22Rv1 (cell line): ENCODE results near the gene LMTK3.

ENCODE experiments used
- H3K27ac ChIP-seq: fragments of 450-650 bp; 2 replicates; pipeline ENCODE4 v1.5.1; 2017
- CTCF ChIP-seq: fragments of 450-650 bp; IDR thresholded peaks from 2 replicates; pipeline ENCODE4 v1.5.1; 2017; ENCODE audit warnings: mild to moderate bottlenecking
- ZFX ChIP-seq: fragments of 450-650 bp; IDR thresholded peaks from 2 replicates; pipeline ENCODE4 v1.6.1; 2017; ENCODE audit warnings: antibody characterized with exemption, borderline replicate concordance

LMTK3 gene, protein sequence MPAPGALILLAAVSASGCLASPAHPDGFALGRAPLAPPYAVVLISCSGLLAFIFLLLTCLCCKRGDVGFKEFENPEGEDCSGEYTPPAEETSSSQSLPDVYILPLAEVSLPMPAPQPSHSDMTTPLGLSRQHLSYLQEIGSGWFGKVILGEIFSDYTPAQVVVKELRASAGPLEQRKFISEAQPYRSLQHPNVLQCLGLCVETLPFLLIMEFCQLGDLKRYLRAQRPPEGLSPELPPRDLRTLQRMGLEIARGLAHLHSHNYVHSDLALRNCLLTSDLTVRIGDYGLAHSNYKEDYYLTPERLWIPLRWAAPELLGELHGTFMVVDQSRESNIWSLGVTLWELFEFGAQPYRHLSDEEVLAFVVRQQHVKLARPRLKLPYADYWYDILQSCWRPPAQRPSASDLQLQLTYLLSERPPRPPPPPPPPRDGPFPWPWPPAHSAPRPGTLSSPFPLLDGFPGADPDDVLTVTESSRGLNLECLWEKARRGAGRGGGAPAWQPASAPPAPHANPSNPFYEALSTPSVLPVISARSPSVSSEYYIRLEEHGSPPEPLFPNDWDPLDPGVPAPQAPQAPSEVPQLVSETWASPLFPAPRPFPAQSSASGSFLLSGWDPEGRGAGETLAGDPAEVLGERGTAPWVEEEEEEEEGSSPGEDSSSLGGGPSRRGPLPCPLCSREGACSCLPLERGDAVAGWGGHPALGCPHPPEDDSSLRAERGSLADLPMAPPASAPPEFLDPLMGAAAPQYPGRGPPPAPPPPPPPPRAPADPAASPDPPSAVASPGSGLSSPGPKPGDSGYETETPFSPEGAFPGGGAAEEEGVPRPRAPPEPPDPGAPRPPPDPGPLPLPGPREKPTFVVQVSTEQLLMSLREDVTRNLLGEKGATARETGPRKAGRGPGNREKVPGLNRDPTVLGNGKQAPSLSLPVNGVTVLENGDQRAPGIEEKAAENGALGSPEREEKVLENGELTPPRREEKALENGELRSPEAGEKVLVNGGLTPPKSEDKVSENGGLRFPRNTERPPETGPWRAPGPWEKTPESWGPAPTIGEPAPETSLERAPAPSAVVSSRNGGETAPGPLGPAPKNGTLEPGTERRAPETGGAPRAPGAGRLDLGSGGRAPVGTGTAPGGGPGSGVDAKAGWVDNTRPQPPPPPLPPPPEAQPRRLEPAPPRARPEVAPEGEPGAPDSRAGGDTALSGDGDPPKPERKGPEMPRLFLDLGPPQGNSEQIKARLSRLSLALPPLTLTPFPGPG (N-terminal part only)

DNA sequence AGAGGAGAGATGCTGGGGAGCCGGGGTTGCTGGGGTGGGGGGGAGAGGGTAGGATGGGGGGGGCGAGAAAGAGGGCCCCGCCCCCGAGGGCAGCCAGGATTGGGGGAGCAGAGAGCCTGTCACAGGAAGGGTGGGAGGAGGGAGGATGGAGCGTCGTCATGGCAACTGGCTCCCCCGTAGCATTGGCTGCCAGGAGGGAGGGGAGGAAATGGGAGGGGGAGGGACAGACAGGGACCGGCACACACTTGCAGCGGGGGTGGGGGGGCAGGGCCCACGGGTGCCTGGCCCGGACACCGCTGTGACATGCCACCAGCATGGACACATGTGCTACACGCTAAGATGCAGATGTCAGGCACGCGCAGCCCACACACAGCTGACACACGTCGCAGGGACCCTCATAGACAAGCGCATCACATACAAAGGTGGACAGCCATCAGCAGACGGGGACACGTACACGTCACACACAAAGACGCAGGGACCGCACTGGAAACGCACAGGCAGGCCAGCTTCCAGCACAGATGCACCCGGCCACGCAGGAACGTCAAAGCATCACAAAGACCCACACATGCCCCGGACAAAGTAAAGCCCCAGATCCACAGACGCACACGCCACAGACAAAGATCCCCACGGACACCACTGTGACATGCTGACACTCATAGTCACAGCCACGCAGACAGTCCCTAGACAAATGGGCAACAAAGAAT, at the start of gene LMTK3:
Gene LMTK3, minus strand, starts transcription at position 36 of the 704 bp plus-strand sequence. CDS start 259 bp downstream, outside the sequence.
- TF ChIP-seq ZFX = no peak
- H3K27ac ChIP-seq = no peak within 1 kb of the TSS

DNA sequence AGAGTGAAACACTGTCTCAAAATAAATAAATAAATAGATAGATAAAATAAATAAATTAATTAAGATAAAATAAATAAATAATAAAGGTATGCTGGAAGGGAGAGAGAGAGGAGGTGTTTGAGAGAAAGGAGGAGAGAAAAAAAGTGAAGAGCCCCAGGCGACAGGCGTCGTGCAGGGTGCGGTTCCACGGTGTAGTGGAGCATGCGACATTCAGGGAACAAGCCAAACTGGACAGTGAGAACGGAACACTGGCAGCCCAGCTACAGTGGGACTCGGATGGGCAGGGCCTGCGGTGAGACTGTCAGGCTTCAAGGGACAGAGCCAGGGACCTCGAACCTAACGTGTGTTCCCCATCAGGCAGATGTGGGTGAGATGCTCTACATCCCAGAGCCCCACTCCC, 49.8 kb upstream of the LMTK3 start:
- no peak for TF ChIP-seq CTCF
- no peak for TF ChIP-seq ZFX
- H3K27ac ChIP-seq = no peak overlapping the region

GRCh38 chr19:48560095-48560530, 48.5 kb upstream of the LMTK3 start:
- H3K27ac ChIP-seq = no peak overlapping the region

DNA sequence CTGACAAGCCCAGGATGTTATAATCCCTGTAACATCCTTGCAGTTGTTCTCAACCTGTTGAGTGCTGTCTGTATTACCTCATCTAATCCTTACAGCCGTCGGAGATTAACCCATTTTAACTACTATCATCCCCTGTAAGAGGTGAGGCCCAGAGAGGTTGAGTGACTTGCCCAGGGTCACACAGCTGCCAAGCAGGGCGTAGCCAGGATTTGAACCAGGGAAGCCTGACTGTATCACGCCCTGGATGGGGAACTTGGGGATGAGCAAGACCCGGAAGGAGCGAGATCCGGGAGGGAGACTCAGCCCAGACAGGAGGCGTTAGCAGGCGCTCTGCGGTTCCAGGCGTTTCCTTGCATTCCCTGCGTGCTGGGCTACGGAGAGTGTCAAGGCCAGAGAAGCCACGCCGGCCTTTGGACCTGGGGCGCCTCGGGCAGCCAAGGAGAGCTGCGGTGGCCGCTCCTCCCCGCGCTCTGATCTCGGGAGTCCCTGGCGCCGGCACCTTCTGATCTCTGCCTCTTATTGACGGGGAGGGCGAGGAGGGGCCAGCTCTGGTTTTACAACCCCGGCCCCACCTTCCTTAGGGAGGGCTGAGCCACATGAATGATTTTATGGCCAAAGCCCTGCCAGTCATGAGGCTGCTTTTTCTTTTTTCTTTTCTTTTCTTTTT, 46.5 kb upstream of the LMTK3 start:
- TF ChIP-seq ZFX = no peak
- no peak for TF ChIP-seq CTCF
- no peak overlapping the region for H3K27ac ChIP-seq

More at GRCh38 chr19:48560095-48560530, 48.5 kb upstream of the LMTK3 start:
- TF ChIP-seq ZFX (no peak), CTCF (no peak)

- H3K27ac ChIP-seq = no peak overlapping the region
- TF ChIP-seq ZFX (no peak), CTCF (no peak)
These were observed 45.2 kb upstream of the LMTK3 start for GRCh38 chr19:48556825-48557224.

- TF ChIP-seq CTCF (no peak), ZFX (no peak)
- no peak overlapping the region for H3K27ac ChIP-seq
These were observed 44.5 kb upstream of the LMTK3 start for GRCh38 chr19:48556163-48556562.
